Mesenteric fat pad (tissue), 1 donor: ENCODE data around the gene SLC4A5. TPM values are rescaled to one million over a fixed set of nuclear protein-coding genes. Genes with fewer than 3 reads are reported as not detected.
"Not testable (repeated sequence)": the region's sequence is repeated elsewhere in the genome, so short reads cannot be mapped to it uniquely, and the experiment has no call there.

Experiments
- DNase-seq: peaks from one replicate; pipeline ENCODE4 v3.0.0-alpha.2; 2020; ENCODE audit warnings: low spot score
- total RNA-seq: library from RNA; stranded (reverse); fragmentation: NEBNext Ultra II Directional; extraction: Animal tissue kit (Norgen Biotek cat#: 25700); gene quantifications from one replicate; pipeline ENCODE4 v1.2.1, GENCODE V29; 2021
- donor health status: DM: yes; HTN: yes; CAD: no.

Gene SLC4A5
- total RNA-seq, 1 donor from 2014 or later: 2.0 TPM

- peak; percentile 47 for DNase-seq
Observed at GRCh38 chr2:74205113-74205512, 138.1 kb downstream of the SLC4A5 start.

GRCh38 chr2:74204436-74204835 is 138.8 kb downstream of the SLC4A5 start:
- no peak for DNase-seq

- DNase-seq: no peak
Observed at GRCh38 chr2:74201596-74201995, 141.6 kb downstream of the SLC4A5 start.

GRCh38 chr2:74201196-74201595 is 142.0 kb downstream of the SLC4A5 start:
- no peak for DNase-seq

- no peak for DNase-seq
Observed at GRCh38 chr2:74199871-74200305, 143.3 kb downstream of the SLC4A5 start.

- DNase-seq: no peak
Observed at GRCh38 chr2:74199275-74199701, 143.9 kb downstream of the SLC4A5 start.

GRCh38 chr2:74198461-74199274 is 144.5 kb downstream of the SLC4A5 start, which contains the start of gene MTHFD2:
Gene MTHFD2, plus strand, starts transcription at chr2:74198615. Its CDS starts 27 bp downstream, at chr2:74198642.
- peak; percentile 96 for DNase-seq

GRCh38 chr2:74198023-74198460 is 145.2 kb downstream of the SLC4A5 start:
- no peak for DNase-seq

- no peak for DNase-seq
Observed at GRCh38 chr2:74197049-74197448, 146.2 kb downstream of the SLC4A5 start.

GRCh38 chr2:74194799-74195198 is 148.4 kb downstream of the SLC4A5 start:
- no peak for DNase-seq

GRCh38 chr2:74191596-74192380 is 151.4 kb downstream of the SLC4A5 start:
- no peak for DNase-seq

- no peak for DNase-seq
Observed at GRCh38 chr2:74188696-74189095, 154.5 kb downstream of the SLC4A5 start.

GRCh38 chr2:74188018-74188601 is 155.1 kb downstream of the SLC4A5 start:
- no peak for DNase-seq

- not testable (repeated sequence) for DNase-seq
Observed at GRCh38 chr2:74186706-74187105, 156.5 kb downstream of the SLC4A5 start.

GRCh38 chr2:74186038-74186437 is 157.2 kb downstream of the SLC4A5 start:
- DNase-seq: no peak

- DNase-seq: no peak
Observed at GRCh38 chr2:74183878-74184277, 159.3 kb downstream of the SLC4A5 start.

- DNase-seq: no peak
Observed at GRCh38 chr2:74181739-74182138, 161.5 kb downstream of the SLC4A5 start.

GRCh38 chr2:74179063-74179865 is 164.0 kb downstream of the SLC4A5 start:
- no peak for DNase-seq

- DNase-seq: peak; percentile 98
Observed at GRCh38 chr2:74178211-74179062, 164.8 kb downstream of the SLC4A5 start, which contains the start of gene MOB1A. Gene MOB1A, minus strand, starts transcription at chr2:74178879. Its CDS starts 205 bp downstream, at chr2:74178674.

GRCh38 chr2:74177696-74178095 is 165.5 kb downstream of the SLC4A5 start:
- no peak for DNase-seq
